HG02840 (cell line): ENCODE measurements around the gene KLHDC3.

ENCODE experiments used
- ATAC-seq: cut with Tn5 transposase; IDR thresholded peaks from one replicate; pipeline ENCODE4 v1.9.1; 2021; ENCODE audit warnings: mild to moderate bottlenecking, moderate library complexity, moderate number of reproducible peaks; ENCODE audit not compliant: unreplicated experiment, low FRiP score

KLHDC3 gene, protein sequence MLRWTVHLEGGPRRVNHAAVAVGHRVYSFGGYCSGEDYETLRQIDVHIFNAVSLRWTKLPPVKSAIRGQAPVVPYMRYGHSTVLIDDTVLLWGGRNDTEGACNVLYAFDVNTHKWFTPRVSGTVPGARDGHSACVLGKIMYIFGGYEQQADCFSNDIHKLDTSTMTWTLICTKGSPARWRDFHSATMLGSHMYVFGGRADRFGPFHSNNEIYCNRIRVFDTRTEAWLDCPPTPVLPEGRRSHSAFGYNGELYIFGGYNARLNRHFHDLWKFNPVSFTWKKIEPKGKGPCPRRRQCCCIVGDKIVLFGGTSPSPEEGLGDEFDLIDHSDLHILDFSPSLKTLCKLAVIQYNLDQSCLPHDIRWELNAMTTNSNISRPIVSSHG

DNA sequence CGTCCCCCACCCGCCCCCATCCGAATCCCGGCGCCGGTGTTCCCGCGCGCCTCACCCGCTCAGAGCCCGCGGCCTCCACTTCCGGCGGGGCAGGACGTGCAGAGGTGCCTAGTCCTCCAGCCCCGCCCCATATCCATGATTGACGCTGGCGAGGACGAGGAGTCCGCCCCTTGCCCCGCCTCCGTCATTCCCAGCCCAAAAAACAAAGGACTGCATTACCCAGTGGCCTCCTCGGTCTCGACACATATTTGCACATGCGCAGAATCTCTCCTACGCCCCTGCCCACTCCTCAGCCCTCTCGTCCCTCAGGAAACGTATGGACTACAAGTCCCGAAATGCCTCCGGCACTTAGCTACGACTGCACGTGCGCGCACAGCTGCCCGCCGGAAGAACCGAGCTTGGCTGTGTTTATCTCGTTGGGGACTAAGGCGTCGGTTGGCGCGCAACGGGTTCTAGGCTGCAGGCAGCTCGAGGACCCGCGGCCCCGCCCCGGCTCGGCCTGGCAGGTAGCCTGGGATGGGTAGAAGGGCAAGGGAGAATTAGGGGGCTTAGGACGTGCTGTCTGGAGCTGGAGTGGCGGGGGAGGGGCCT lies at the start of gene KLHDC3, which contains the start of gene MEA1:
TSS of gene KLHDC3 (plus strand) at position 407 of the 591 bp plus-strand sequence. CDS start 2,944 bp downstream, outside the sequence.
TSS of gene MEA1 (minus strand) at position 104 of the 591 bp plus-strand sequence. CDS start 133 bp downstream, outside the sequence.
- peak; percentile 95 for ATAC-seq

DNA sequence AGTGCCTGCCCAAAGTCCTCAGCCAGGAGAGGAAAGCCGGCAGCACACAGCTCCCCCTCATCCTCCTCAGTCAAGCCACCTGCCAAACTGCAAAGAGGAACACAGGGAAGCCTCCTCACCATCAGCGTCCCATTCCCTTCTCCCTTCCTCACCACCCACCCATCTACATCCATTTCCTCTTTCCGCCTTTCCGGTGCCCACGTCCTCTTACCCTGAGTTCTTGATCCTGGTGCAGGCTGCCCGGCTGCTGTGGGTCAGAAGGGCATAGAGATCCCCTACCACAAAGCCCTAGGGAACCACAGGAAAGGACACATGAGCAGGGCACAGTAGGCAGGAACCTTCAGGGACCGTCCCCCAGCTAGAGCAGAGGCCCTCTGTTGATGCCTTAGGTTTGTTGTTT lies 47.5 kb upstream of the KLHDC3 start:
- ATAC-seq, result no peak

DNA sequence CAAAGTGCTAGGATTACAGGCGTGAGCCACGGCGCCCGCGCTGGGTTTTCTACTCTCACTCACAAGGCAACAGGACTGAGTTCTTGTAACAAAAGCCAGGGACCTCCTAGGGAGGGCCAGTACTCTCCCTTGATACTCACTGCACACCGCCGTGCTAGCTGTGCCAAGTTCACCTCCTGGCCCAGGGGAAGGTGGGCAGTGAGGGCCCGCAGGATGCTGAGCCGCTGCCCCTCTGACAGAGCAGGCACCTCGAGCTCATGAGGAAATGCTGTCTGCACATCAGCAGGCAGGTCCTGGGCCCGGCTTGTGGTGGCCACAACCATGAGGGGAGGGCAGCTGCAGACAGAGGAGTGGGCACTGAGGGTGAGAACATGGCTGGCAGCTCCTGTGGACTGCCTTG lies 46.8 kb upstream of the KLHDC3 start:
- ATAC-seq, result no peak

DNA sequence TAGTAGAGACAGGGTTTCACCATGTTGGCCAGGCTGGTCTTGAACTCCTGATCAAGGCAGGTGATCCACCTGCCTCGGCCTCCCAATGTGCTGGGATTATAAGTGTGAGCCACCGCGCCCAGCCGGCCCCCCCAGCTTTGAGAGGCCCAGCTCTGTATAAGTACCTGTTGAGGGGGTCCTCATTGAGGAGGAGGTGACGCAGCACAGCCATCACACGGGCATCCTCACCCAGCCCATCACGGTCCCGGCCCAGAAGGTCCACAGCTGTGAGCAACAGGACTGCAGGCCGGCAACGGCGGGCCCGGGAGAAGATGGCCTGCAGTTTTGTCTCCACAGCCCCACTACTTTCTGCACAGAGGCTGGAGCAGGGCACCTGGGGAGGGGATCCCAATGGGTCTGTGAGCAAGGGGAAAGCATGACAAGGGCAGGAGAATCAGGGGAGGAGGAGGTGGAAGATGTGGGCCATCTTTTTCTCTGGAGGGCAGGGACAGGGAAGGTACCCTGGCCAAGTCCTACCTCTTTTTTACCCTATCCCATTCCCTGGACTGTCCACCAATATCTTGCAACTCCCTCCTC lies 45.8 kb upstream of the KLHDC3 start:
- no peak for ATAC-seq

DNA sequence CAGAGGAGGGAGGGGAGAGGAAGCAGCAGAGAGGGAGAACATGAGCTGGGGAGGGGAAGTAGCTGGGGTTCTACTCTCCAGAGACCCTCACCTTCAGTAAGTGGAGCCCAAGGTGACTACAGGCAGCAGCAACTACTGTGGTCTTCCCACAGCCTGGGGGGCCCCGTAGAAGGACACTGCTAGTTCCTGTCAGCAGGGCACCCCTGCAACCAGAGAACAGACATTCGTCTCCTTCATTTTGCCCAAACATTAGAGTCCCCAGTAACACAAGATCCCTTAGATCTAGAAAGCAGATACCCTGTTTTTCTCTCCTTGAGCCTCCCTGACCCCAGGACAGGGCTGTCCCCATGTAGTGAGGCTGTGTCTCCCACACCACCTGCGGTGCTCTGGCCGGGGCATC lies 45.3 kb upstream of the KLHDC3 start:
- ATAC-seq, result no peak

DNA sequence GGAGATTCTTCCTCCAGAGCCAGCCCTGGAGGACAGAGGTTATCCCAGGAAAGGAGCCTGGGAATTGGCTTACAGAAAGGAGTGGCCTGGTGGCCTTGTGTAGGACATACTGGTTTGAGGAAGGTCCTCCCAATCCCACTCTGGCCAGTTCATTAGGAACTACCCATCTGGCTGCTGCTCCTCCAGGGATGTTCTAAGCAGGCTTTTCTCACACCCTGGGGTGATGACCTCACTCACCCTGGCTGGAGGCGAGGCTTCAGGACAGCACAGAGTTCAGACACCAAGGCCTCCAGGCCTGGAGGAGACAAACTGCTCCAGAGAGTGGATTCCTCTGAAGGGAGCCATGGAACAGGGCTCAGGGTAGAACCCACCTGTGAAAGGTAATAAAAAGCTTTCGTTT lies 44.6 kb upstream of the KLHDC3 start:
- ATAC-seq, result no peak

DNA sequence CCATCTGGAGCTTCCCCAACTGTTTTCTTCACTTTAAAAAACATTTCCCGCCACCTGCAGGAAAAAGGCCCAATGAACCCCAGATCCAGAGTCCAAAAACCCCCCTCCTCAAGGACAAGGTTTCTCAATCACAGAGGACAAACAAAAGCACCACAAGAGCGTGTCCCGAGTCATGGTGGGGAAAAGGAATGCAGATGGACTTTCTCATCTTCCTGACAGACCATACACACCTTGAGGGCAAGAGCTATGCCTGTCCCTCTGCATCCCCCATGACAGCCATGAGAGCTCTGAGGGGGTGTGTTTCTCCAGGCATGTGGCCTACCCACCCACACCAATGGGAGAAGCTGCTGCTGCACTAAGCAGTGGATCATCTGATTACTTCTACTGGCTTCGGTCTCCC lies 44.1 kb upstream of the KLHDC3 start:
- ATAC-seq, result no peak

DNA sequence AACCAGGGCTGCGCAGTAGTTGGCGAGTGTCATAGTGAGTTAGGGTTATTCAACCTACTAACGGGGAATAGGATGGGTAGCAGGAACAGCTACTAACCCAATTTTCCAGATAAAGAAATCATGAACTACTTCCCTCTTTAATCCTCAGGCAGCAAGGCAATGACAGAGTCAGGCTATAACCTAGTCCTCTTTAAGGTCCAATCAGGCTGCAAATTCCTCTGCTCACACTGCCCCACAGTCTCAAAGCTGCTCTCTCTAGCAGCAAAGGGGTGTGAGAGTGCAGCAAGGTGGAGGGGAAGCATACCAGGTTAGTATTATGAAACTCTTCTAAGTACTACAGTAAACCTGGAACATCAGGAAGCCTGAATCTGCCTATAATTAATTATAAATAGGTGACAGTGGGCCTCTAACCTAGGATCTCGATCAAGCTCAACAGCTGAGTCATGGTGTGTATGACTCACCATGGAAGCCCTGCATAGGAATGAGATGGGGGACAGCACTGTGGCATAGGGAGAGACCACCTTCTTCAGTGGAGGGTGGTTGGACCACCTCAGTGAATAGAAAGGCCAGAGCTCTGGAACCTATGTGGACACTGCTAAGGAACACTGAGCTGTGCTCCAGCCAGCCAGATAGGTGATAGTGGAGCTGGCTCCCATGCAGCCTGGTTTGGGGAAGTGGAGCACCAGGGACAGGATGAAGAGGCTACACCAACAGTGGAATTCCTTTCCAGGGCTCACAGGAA lies 43.0 kb upstream of the KLHDC3 start:
- no peak for ATAC-seq

DNA sequence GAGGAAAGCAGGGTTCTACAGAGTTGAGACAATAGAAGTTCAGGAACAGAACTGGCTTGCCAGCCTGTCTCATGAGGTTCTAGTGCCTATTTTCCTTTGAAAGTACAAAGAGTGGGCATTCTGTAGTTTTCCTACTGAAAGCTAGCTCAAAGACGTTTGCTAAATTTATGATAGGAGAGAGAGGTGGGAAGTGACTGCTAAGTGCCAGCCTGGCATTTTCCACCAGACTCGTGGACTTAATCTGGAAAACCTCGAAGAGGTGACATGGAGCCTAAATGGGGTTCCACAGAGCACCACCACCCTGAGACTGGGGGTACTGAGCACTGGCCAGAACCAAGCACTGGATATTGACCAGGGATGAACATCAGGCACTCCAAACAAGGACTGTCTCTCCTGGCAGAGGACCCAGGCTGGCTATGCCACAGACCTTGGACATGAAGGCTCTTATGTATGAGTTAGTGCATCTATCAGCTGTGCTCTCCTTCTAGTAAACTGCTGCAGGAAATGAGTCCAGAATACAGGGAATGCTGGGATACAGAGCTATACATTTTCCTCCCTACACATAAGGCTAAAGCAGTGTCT lies 42.2 kb upstream of the KLHDC3 start:
- no peak for ATAC-seq

DNA sequence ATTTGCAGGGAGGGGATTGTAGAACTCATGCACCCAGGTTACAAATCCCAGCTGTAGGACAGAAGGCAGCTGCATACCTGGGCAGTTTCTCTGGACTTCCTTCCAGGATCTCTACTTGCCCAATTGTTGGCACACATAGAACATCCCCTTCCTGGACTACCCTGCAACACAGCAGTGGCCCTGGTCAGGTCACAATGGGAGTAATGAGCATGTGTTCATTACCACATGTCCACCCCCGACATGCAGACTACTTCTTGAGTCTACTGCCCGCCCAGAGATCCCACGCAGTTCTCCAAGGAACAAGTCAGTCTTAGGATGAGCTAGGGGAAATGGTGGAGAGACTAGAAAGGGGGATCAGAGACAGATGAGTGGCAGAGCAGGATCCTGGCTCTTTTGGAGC lies 40.1 kb upstream of the KLHDC3 start:
- ATAC-seq, result no peak

DNA sequence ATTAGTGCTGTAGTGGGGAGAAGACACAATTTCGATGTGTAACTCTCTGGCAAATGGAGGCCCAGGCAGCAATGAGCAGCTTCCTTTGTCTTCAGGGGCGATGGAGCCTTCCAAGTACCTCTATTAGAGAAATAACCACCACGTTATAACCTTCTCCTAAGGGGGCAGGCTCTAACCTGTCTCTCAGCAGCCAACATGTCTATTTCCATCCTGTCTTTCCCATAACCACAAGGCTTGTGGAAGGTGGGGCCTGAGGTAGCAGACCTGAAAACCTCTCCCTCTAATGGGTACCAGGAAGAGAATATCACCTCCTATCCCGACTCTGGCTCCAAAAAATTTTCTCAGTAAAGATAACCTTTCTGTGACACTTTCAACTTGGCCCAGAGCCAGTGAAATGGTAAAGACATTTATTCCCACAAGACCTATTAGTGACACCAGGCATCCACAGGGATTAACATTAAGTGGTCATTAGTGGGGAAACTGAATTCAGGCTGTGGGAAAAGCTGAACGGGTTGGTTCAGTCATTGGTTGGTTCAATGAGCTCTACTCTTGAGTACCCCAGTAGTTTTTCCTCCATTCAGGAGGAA lies 39.0 kb upstream of the KLHDC3 start:
- ATAC-seq, result no peak

DNA sequence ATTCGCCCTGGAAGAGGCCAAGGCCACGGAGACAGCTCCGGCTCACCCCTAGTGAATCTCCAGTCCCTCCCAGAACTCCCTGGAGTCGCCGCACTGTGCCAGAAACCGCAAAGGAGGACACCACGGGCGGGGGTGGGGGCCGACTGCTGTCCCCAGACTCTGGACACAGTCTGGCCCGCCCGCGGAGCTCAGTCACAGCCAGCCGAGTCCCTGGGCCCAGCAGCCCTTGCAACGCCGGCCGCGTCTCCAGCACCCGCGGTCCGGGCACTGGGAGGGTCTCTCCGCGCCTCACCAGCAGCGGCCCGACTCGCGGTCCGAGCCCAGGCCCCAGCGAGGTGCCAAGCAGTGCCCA lies 35.6 kb upstream of the KLHDC3 start:
- ATAC-seq, result no peak

DNA sequence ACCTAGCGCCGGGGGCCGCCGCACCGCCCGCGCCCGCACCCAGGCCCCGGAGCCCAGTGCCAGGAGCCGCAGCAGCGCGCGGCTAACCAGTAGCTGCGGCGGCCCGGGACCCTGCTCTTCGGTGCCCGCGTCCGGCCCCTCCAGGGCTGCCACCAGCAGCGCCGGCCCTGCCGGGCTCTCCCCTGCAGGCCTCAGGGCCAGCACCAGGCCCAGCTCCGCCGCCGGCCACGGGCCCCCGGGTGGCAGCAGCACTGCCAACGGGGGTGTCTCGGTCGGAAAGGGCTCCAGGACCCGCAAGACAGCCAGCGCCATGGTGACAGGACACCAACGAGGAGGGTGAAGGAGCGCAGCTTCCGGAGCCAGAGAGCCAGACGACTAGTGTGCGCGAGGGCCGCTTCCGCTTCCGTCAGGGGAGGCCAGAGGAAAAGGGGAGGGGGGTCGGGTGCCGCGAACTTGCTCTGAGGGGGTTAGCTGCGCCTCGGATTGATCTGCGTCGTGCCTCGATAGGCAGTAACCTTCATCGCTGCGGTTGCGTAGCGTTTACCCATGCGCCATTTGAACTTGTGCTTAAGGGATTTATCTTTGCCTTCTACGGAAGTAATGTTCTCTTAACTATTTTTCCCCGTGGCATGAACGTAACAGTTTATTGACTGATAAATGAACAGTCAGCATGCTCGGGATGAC lies 35.1 kb upstream of the KLHDC3 start, which contains the start of gene PEX6:
TSS of gene PEX6 (minus strand) at position 343 of the 684 bp plus-strand sequence. CDS start at position 312, 31 bp downstream.
- peak; percentile 90 for ATAC-seq

DNA sequence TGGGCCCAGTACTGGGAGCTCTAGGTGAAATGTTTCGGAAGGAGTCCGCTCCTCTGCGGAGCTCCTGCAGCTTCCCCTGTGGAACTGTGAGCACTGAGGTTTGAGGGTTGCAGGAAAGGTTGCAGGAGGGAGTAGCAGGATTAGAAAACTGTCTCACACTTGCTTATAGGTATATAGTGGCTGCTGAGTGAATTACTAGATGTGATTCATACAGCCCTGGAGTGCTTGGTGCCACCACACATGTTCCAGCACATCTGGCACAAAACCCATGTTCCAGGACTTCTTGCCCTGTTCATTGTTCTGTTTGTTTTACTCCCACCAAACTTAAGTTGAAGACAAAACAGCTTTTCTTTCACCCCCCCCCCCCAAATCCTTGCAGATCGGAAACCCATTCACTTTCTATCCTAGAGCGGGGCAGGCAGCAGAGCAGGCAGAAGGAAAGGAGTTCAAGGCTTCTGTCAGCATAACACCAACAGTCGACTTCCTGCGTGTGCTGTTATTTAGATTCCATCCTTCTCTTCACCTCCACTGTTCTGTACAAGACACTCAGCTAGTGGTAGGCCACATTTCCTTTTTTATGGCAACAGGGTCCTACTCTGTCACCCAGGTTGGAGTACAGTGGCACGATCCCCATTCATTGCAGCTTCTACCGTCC lies 34.4 kb upstream of the KLHDC3 start:
- ATAC-seq, result no peak

DNA sequence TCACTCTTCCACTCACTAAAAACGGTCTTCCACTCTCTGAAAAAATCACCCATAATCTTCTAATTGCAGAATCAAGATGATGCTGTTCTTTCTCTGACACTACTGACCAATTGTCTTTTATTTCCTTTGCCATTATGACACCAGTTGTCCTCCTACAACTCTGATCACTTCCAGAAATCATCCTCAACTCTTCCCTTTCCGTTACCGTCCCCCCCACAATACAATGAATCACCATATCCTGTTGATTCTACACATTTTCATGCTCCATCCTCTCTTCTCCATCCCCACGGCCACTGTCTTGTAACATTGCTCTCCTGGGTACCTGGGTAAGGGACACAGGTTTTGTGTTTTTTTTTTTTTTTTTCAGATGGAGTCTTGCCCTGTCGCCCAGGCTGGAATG lies 32.2 kb upstream of the KLHDC3 start:
- no peak for ATAC-seq

DNA sequence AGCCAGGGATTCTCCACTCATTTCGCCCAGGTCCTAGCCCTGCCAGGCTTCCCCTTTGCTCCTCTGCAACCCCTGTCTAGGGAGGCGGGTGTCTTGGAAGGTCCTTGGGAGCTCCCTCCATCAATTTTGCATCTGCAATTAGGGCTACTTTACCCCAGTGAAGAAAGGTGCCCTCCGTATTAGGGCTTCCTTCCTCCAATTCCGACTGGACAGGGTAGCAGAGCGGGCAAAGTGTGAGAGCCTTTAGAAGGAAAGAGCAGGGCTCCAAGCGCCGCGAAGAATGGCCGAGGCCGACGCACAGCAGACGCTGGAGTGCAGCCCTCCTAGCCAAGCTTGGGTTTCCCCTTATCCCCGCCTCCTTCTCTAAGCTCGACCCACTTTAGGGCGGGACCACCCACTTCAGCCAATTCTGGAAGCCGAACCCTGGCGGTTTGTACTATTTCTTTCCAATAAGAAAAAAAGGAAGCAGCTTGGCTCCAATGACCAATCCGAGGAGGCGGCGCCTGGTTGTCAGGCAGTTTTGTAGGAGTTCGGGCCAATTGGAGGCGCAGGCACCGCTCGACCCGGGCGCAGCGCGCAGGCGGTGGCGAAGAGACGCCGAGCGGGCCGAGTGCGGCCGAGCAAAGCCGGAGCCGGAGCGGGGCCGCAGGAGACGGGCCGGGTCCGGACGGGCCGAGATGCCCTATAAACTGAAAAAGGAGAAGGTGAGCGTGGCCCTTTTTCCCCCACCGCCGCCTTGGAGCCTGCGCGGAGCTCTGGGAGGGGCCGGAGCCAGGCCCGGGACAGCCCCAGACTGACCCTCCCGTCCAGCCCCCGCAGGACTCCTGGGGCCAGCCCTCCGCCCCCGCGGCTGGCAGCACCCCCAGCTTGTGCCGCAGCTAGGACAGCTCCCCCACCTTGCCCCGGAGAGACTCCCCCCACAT lies 29.8 kb upstream of the KLHDC3 start, which contains the start of gene PPP2R5D:
TSS of gene PPP2R5D (plus strand) at position 570 of the 923 bp plus-strand sequence. CDS start at position 678, 108 bp downstream.
- ATAC-seq, result peak; percentile 92

DNA sequence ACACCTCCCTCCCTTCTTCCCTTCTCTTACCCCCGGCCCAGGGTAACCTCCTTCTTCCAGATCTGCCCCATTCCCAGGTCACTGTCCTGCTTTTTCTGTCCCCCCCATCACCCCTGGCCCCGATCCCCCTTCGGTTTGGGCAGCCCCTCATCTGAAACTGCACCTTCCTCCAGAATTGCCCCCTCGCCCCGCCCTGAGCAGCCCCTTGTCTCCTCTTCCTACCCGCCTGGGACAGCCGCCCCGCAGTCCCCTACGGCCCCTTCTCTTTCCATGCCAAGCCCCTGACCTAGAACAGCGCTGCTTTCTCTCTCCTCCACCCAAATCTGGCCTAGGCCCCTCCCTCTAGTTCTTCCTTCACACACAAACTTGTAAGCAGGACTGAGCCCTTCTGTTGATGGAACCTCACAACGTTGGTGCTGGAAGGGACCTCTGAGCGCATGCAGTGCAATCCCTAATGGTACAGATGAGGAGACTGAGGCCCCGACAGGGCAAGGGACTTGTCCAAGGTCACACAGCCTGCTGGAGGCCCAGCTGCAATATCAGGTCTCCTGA lies 29.0 kb upstream of the KLHDC3 start:
- ATAC-seq, result no peak
